Measurements from ENCODE around the gene PTPRB. TPM values are rescaled to one million over a fixed set of nuclear protein-coding genes. Genes with fewer than 3 reads are reported as not detected.
"Not testable (repeated sequence)": the region's sequence is repeated elsewhere in the genome, so short reads cannot be mapped to it uniquely, and the experiment has no call there.

PTPRB gene
- total and polyA plus RNA-seq, 2 of the 8 experiments (the other 6 are each of a cell fraction or from before 2014, with no cell fraction given) = 0.36 to 0.58 TPM

- no peaks in the 10 kb centered on the region for H3K36me3 ChIP-seq (ENCODE audit: control insufficient read depth in 2 of 4, insufficient read depth in 4 of 4, low read length in 3 of 4)
- no peaks in the 10 kb centered on the region for H3K79me2 ChIP-seq (ENCODE audit: control insufficient read depth in 1 of 2, insufficient read depth in 2 of 2, low read length in 2 of 2)
- no peak overlapping the region for H3K18ac ChIP-seq (ENCODE audit: extremely low read depth, low read length)
- H3K27me3 ChIP-seq (replicated peaks in 1 of 4; ENCODE audit: control insufficient read depth in 3 of 4, extremely low read depth in 1 of 4, insufficient read depth in 3 of 4, low read length in 3 of 4) = no peaks in the 10 kb centered on the region
- H3K4me1 ChIP-seq (replicated peaks in 1 of 4; ENCODE audit: control insufficient read depth in 3 of 4, insufficient read depth in 4 of 4, low read length in 3 of 4) = no peaks in the 10 kb centered on the region
- no peak overlapping the region for H2AK5ac ChIP-seq (ENCODE audit: low read depth, low read length)
- no peak overlapping the region for H3K14ac ChIP-seq (ENCODE audit: insufficient read length)
- H4K20me1 ChIP-seq (replicated peaks in 1 of 2; ENCODE audit: control insufficient read depth in 1 of 2, insufficient read depth in 2 of 2, low read length in 2 of 2) = no peaks in the 10 kb centered on the region
- no peak overlapping the region for H2BK20ac ChIP-seq (ENCODE audit: low read length)
- H3K4me3 ChIP-seq (ENCODE audit: extremely low read depth in 1 of 4, insufficient read depth in 2 of 4, low read depth in 3 of 4, low read length in 4 of 4) = no peak overlapping the region
- H3K9me3 ChIP-seq (ENCODE audit: insufficient read depth in 2 of 2, low read depth in 1 of 2, low read length in 1 of 2) = peaks cover 16 to 18% of the 10 kb centered on the region in 2 experiments
- no peak overlapping the region for H2BK120ac ChIP-seq (replicated peaks; ENCODE audit: low read depth, low read length)
- no peak overlapping the region for H3K4ac ChIP-seq (replicated peaks; ENCODE audit: insufficient read length, low read depth, low read length)
- H3K4me2 ChIP-seq (ENCODE audit: insufficient read depth in 1 of 2, low read depth in 2 of 2, low read length in 2 of 2) = no peak overlapping the region
- no peaks in the 10 kb centered on the region for H3K23me2 ChIP-seq (ENCODE audit: low read depth, low read length)
- H3K79me1 ChIP-seq (ENCODE audit: low read depth, low read length) = no peaks in the 10 kb centered on the region
- H3K56ac ChIP-seq (replicated peaks; ENCODE audit: insufficient read length, low read depth, low read length) = no peak overlapping the region
- FAIRE-seq (no peak), DNase-seq (ENCODE audit: low read depth in 1 of 2, low spot score in 2 of 2) (no peak)
- H2BK12ac ChIP-seq (ENCODE audit: low read depth, low read length) = no peak overlapping the region
- H4K5ac ChIP-seq (ENCODE audit: insufficient read length, low read depth, low read length) = no peak overlapping the region
- ChIA-PET CTCF (ENCODE audit: partially characterized antibody) (interaction anchor here (0.6 to 0.7 kb wide), 2 partner anchors 18 to 20 kb away, joined by 3 read pairs; no protein-coding TSS in a partner anchor), POLR2A (ENCODE audit: partially characterized antibody) (no interaction called here)
- no peak overlapping the region for H3K27ac ChIP-seq (ENCODE audit: low read depth, low read length)
- H3K23ac ChIP-seq (ENCODE audit: insufficient read length) = no peak overlapping the region
- TF ChIP-seq CTBP2 (IDR thresholded peaks at IDR 0.05; ENCODE audit: borderline replicate concordance, insufficient read depth, insufficient read length, low read length) = no peak
- no peak overlapping the region for H2AFZ ChIP-seq (ENCODE audit: low read length)
- no peak overlapping the region for H3K9ac ChIP-seq (replicated peaks in 1 of 4; ENCODE audit: extremely low read depth in 1 of 4, low read depth in 3 of 4, low read length in 3 of 4)
- H2BK15ac ChIP-seq (ENCODE audit: low read length) = no peak overlapping the region
- H4K91ac ChIP-seq (replicated peaks; ENCODE audit: insufficient read length, low read length) = no peak overlapping the region
- WGBS, 2 experiments (ENCODE audit: extremely low coverage in 1 of 2, insufficient coverage in 1 of 2, insufficient read length in 1 of 2, insufficient replicate concordance in 2 of 2, low coverage in 1 of 2, low lambda C conversion rate in 2 of 2, missing lambda C conversion rate in 1 of 2) = 77% methylated on average over 5 of the region's 5 CpGs; no CpG with 5 or more reads in 1 of the 2 experiments
- H2BK5ac ChIP-seq (ENCODE audit: low read depth, low read length) = no peak overlapping the region
- no peak overlapping the region for H4K8ac ChIP-seq (ENCODE audit: extremely low read depth, insufficient read depth, low read length)
Measured at GRCh38 chr12:70497508-70497907, 139.7 kb downstream of the PTPRB start.

- not testable (repeated sequence) for H3K23me2 ChIP-seq (ENCODE audit: low read depth, low read length); H4K8ac ChIP-seq (ENCODE audit: extremely low read depth, insufficient read depth, low read length)
Measured at GRCh38 chr12:70492904-70493303, 144.3 kb downstream of the PTPRB start.

More at GRCh38 chr12:70492904-70493303, 144.3 kb downstream of the PTPRB start:
- H3K23ac ChIP-seq (ENCODE audit: insufficient read length); H3K9ac ChIP-seq (replicated peaks in 1 of 4; ENCODE audit: extremely low read depth in 1 of 4, low read depth in 3 of 4, low read length in 3 of 4); H3K27ac ChIP-seq (ENCODE audit: low read depth, low read length); H4K20me1 ChIP-seq (replicated peaks in 1 of 2; ENCODE audit: control insufficient read depth in 1 of 2, insufficient read depth in 2 of 2, low read length in 2 of 2); H3K79me2 ChIP-seq (ENCODE audit: control insufficient read depth in 1 of 2, insufficient read depth in 2 of 2, low read length in 2 of 2); H2BK12ac ChIP-seq (ENCODE audit: low read depth, low read length); H4K91ac ChIP-seq (replicated peaks; ENCODE audit: insufficient read length, low read length); H3K4me3 ChIP-seq (ENCODE audit: extremely low read depth in 1 of 4, insufficient read depth in 2 of 4, low read depth in 3 of 4, low read length in 4 of 4); H3K79me1 ChIP-seq (ENCODE audit: low read depth, low read length); CTCF ChIA-PET (ENCODE audit: partially characterized antibody); H3K36me3 ChIP-seq (ENCODE audit: control insufficient read depth in 2 of 4, insufficient read depth in 4 of 4, low read length in 3 of 4); H3K56ac ChIP-seq (replicated peaks; ENCODE audit: insufficient read length, low read depth, low read length); H3K4ac ChIP-seq (replicated peaks; ENCODE audit: insufficient read length, low read depth, low read length); H2AFZ ChIP-seq (ENCODE audit: low read length); H2BK5ac ChIP-seq (ENCODE audit: low read depth, low read length); H3K27me3 ChIP-seq (replicated peaks in 1 of 4; ENCODE audit: control insufficient read depth in 3 of 4, extremely low read depth in 1 of 4, insufficient read depth in 3 of 4, low read length in 3 of 4); H3K18ac ChIP-seq (ENCODE audit: extremely low read depth, low read length); H2BK15ac ChIP-seq (ENCODE audit: low read length); H3K4me2 ChIP-seq (ENCODE audit: insufficient read depth in 1 of 2, low read depth in 2 of 2, low read length in 2 of 2); DNase-seq (ENCODE audit: low read depth in 1 of 2, low spot score in 2 of 2); H4K5ac ChIP-seq (ENCODE audit: insufficient read length, low read depth, low read length); H2AK5ac ChIP-seq (ENCODE audit: low read depth, low read length); H3K14ac ChIP-seq (ENCODE audit: insufficient read length); H3K4me1 ChIP-seq (replicated peaks in 1 of 4; ENCODE audit: control insufficient read depth in 3 of 4, insufficient read depth in 4 of 4, low read length in 3 of 4); H2BK20ac ChIP-seq (ENCODE audit: low read length); FAIRE-seq; H2BK120ac ChIP-seq (replicated peaks; ENCODE audit: low read depth, low read length): not testable (repeated sequence)
- POLR2A ChIA-PET (ENCODE audit: partially characterized antibody) = interaction anchor here (0.6 kb wide), 1 partner anchor 58 kb away, joined by 3 read pairs; no protein-coding TSS in a partner anchor
- H3K9me3 ChIP-seq (ENCODE audit: insufficient read depth in 2 of 2, low read depth in 1 of 2, low read length in 1 of 2) = peaks cover 11 to 14% of the 10 kb centered on the region in 2 experiments
- 91% methylated on average over 1 of the region's 1 CpG; no CpG with 5 or more reads in 1 of the 2 experiments for WGBS, 2 experiments (ENCODE audit: extremely low coverage in 1 of 2, insufficient coverage in 1 of 2, insufficient read length in 1 of 2, insufficient replicate concordance in 2 of 2, low coverage in 1 of 2, low lambda C conversion rate in 2 of 2, missing lambda C conversion rate in 1 of 2)

Data from H1 (cell line).